Measurements from ENCODE around the gene KRTAP1-4.
"Not testable (repeated sequence)": the region's sequence is repeated elsewhere in the genome, so short reads cannot be mapped to it uniquely, and the experiment has no call there.

The KRTAP1-4 gene

GRCh38 chr17:41029633-41030245 is at the start of gene KRTAP1-4:
KRTAP1-4 (minus strand) TSS chr17:41030195; CDS start chr17:41030078, 117 bp downstream.
- no peak for DNase-seq

GRCh38 chr17:41076788-41077187 is 46.8 kb upstream of the KRTAP1-4 start:
- DNase-seq: no peak

GRCh38 chr17:41073676-41074075 is 43.7 kb upstream of the KRTAP1-4 start:
- DNase-seq: no peak

GRCh38 chr17:41071606-41072360 is 41.8 kb upstream of the KRTAP1-4 start:
- DNase-seq: no peak

GRCh38 chr17:41069031-41069430 is 39.0 kb upstream of the KRTAP1-4 start:
- no peak for DNase-seq

GRCh38 chr17:41067281-41067680 is 37.3 kb upstream of the KRTAP1-4 start:
- no peak for DNase-seq

GRCh38 chr17:41065829-41066624 is 36.0 kb upstream of the KRTAP1-4 start, which contains the start of gene KRTAP2-4:
KRTAP2-4 (minus strand) TSS chr17:41065879; CDS start chr17:41065845, 34 bp downstream.
- DNase-seq: no peak

GRCh38 chr17:41065016-41065689 is 35.2 kb upstream of the KRTAP1-4 start:
- not testable (repeated sequence) for DNase-seq

GRCh38 chr17:41064301-41064700 is 34.3 kb upstream of the KRTAP1-4 start:
- DNase-seq: no peak

GRCh38 chr17:41063449-41063848 is 33.5 kb upstream of the KRTAP1-4 start:
- no peak for DNase-seq

- no peak for DNase-seq
Measured at GRCh38 chr17:41061964-41062363, 32.0 kb upstream of the KRTAP1-4 start.

GRCh38 chr17:41060052-41060604 is 30.1 kb upstream of the KRTAP1-4 start, which contains the start of gene KRTAP2-3:
KRTAP2-3 (minus strand) TSS chr17:41060114; CDS start chr17:41060050, 64 bp downstream.
- no peak for DNase-seq

- DNase-seq: not testable (repeated sequence)
Measured at GRCh38 chr17:41059276-41060051, 29.5 kb upstream of the KRTAP1-4 start.

GRCh38 chr17:41058741-41059140 is 28.7 kb upstream of the KRTAP1-4 start:
- DNase-seq: no peak

- no peak for DNase-seq
Measured at GRCh38 chr17:41057547-41057946, 27.6 kb upstream of the KRTAP1-4 start.

- DNase-seq: not testable (repeated sequence)
Measured at GRCh38 chr17:41055130-41055529, 25.1 kb upstream of the KRTAP1-4 start, which contains the start of gene KRTAP2-2. KRTAP2-2 (minus strand) TSS chr17:41055230; CDS start chr17:41055211, 19 bp downstream.

- DNase-seq: not testable (repeated sequence)
Measured at GRCh38 chr17:41054556-41054955, 24.6 kb upstream of the KRTAP1-4 start.

- no peak for DNase-seq
Measured at GRCh38 chr17:41054025-41054424, 24.0 kb upstream of the KRTAP1-4 start.

GRCh38 chr17:41052566-41052965 is 22.6 kb upstream of the KRTAP1-4 start:
- DNase-seq: no peak

GRCh38 chr17:41049110-41049509 is 19.1 kb upstream of the KRTAP1-4 start:
- no peak for DNase-seq

GRCh38 chr17:41048441-41048840 is 18.4 kb upstream of the KRTAP1-4 start:
- DNase-seq: no peak
